NB4 (cell line): ENCODE results near the gene PRSS2.

Experiments
- POLR2A ChIP-seq: IDR thresholded peaks from 2 replicates; pipeline ENCODE4 v1.6.1; 2011; ENCODE audit warnings: mild to moderate bottlenecking; ENCODE audit not compliant: insufficient read length; ENCODE audit errors: extremely low read depth
- TF ChIP-seq, protein P1 (sequence below): IDR thresholded peaks from one replicate; pipeline ENCODE4 v1.5.1; 2012; ENCODE audit warnings: low read depth, low read length

GRCh38 chr7:142762104-142762503, 8.7 kb upstream of the PRSS2 start:
- TF ChIP-seq, protein P1, sequence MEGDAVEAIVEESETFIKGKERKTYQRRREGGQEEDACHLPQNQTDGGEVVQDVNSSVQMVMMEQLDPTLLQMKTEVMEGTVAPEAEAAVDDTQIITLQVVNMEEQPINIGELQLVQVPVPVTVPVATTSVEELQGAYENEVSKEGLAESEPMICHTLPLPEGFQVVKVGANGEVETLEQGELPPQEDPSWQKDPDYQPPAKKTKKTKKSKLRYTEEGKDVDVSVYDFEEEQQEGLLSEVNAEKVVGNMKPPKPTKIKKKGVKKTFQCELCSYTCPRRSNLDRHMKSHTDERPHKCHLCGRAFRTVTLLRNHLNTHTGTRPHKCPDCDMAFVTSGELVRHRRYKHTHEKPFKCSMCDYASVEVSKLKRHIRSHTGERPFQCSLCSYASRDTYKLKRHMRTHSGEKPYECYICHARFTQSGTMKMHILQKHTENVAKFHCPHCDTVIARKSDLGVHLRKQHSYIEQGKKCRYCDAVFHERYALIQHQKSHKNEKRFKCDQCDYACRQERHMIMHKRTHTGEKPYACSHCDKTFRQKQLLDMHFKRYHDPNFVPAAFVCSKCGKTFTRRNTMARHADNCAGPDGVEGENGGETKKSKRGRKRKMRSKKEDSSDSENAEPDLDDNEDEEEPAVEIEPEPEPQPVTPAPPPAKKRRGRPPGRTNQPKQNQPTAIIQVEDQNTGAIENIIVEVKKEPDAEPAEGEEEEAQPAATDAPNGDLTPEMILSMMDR, result no peak
- no peak for TF ChIP-seq POLR2A
